Activated CD4-positive, alpha-beta T cell treated with anti-CD3 and anti-CD28 coated beads, Interleukin-2, Interleukin-4, amounts not matched to agents 100 ng/mL and 50 ng/mL, durations not matched to agents 16 hours and 8 hours (primary cell): ENCODE results near the gene BPIFB4.
"Not testable (repeated sequence)": the region's sequence is repeated elsewhere in the genome, so short reads cannot be mapped to it uniquely, and the experiment has no call there.

Experiments
- DNase-seq: peaks from one replicate; pipeline ENCODE4 v3.0.0-alpha.2; 2020; ENCODE audit warnings: low spot score

Gene BPIFB4

DNA sequence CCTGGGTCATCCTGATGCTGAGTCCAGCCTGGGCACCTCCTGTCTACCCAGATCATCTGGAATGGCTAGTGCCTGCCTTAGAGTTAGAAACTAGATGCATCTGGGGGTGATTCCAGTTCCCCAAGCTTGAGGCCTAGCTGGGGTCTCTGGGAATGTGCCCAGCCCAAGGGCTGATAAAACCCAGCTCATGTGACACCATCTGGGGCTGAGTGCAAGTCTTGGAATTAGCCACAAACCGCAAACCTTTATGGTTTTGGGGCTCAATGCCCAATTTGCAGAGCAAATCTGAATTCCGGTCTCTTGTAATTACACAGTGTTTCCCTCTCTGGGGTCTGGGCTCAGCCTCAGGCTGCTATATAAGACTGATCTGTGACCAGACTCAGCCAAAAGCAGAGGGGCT is at the start of gene BPIFB4:
Gene BPIFB4, plus strand, starts transcription at position 385 of the 400 bp plus-strand sequence. CDS start 1,884 bp downstream, outside the sequence.
- no peak for DNase-seq

DNA sequence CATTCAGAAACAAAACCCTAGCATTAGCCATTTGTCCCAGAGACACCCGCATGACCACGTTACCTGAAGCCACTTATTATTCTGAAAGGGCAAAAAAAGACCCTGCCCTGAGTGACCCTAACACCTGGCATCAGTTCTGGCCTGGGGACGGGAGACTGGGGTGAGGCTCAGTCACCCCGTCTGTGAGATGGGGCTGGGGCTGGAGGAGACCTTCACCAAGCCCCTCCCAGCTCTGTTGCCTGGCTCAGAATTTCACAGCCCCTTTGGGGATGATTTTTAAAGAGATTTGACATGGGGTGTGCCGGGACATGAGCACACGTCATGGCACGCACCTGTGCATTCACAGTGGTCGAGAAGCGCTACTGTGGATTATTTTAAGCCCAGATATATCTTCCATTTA is 49.4 kb upstream of the BPIFB4 start:
- no peak for DNase-seq

DNA sequence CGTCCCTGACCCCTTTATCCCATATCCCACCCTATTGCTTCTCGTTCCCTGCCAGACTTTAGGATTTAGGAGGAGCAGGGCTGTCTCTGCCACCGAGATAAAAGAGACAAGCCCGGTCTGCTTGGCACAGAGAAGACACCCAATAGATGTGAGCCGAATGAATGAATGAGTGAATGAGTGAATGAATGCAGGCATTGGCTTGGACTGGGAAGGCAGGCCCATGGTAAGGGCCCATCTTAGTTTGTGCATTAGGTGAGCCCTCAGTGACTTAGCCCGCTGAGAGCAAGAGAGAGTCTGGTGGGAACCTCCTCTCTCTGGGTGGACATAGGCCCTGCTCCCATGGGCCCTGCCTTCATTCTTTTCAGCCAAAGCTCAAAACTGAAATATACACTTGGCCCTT is 48.9 kb upstream of the BPIFB4 start:
- DNase-seq, result no peak

DNA sequence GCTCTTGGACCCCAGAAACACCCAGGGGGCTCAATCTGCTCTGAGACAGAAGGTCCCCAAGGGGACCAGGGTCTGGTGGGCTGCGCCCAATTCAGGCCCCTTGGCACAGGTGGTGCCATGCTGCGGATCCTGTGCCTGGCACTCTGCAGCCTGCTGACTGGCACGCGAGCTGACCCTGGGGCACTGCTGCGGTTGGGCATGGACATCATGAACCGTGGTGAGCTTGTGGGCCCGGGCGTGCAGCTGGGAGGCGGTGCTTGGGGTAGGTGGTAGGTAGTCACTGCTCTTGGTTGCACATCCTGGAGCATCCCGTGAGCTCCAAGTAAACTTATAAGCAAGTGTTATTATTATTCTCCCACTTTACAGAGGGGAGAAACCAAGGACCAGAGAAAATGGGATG is 47.9 kb upstream of the BPIFB4 start, which contains the start of gene BPIFB6:
Gene BPIFB6, plus strand, starts transcription at position 118 of the 400 bp plus-strand sequence. Its CDS starts 0 bp downstream, at position 118.
- no peak for DNase-seq

DNA sequence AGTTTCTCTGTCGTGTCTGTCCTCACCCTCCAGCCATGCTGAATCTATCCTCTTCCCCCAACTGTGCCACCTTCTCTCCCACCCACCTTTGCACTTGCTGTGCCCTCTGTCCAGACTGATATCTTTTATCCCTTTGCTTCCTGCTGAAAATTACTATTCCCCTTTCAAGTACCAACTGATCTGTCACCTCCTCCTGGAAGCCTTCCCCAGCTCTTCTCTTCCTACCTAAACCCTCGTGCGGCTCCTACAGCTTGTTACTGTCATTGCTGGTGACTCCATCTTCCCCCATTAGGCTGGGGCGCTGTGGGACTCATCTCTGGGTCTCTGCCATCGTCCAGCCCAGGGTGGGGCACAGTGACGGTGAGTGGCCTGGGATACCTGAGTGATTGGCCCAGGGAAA is 46.9 kb upstream of the BPIFB4 start:
- no peak for DNase-seq

DNA sequence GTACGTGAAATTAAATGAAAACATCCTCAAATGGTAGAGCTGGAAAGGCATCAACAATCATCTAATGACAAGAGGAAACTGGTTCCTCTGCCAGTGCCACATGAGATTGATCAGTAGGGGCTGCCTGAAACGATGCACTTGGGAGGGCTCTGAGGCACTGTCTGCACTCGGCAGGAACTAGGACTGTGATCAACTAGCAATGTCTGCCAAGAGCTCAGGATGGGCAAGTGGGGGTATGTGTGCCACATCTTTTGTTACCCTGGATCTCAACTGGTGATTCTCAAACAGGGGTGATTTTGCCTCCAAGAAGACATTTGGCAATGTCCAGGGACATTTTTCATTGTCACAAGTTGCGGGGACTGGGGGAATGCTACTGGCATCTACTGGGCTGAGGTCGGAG is 46.1 kb upstream of the BPIFB4 start:
- no peak for DNase-seq

DNA sequence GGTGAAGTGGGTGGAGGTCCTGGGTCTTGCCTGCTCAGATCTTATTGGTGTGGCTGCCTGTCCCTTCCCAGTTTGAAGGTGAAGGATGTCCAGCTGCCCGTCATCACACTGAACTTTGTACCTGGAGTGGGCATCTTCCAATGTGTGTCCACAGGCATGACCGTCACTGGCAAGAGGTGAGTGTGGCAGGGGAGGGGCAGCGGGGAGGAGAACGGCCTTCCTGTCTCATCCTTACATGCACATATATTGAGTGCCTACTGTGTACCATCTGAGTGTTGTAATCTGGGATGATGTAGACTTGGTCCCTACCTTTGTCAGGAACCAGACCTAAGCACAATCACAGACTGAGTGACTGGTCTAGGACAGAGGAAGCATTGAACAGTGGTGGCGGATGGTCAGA is 45.3 kb upstream of the BPIFB4 start:
- DNase-seq, result no peak

DNA sequence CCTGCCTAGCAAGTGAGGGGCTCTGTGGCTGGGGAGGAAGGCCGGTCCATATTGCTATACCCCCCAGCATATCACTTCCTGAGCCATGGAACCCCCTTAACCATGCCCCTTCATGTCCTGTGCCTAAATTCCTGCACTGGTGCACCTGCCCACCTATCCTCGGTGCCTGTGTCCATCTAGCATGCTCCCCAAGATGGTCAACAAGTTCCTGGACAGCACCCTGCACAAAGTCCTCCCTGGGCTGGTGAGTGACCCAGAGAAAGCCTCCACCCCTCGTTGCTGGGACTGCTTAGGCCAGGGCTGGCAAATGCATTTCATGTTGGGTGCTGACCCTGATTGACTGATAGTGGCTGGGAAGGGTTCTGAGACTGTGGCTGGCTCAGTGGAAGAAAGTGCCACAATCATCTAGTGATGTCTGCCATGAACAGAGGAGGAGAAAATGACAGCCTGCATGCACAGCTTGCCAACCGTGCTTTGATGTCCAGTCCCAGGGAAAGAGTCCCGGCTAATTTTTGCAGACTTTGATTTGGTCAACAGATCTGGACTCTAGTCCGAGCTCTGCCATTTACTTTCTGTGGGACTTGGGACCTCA is 44.4 kb upstream of the BPIFB4 start:
- DNase-seq, result no peak

DNA sequence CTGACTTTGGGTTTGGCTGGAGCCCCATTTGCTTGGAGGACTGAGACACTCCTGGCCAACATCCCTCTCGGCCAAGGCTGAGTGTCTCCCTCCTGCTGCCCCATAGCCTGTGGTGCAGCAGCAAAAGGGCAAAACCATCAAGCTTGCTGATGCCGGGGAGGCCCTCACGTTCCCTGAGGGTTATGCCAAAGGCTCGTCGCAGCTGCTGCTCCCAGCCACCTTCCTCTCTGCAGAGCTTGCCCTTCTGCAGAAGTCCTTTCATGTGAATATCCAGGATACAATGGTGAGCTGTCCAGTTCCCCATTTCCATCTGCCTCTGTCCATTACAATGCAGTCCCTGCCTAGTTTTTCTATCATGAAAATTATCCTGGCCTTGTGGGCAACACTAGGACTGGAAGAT is 42.0 kb upstream of the BPIFB4 start:
- DNase-seq, result no peak

DNA sequence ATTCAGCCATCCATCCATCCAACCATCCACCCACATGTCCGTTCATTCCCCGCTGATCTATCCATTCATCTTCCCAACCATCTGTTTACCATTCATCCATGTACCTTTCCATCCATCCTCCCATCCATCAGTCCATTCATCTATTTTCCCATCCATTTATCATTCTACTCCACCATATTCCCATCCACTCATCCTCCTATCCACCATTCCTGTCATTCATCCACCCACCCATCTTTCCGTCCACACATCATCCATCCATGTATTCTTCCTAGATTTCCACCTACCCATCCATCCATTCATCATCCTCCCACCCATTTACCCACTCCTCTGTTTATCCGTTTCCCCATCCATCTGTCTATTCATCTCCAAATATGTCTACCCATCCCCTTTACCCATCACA is 41.2 kb upstream of the BPIFB4 start:
- no peak for DNase-seq

DNA sequence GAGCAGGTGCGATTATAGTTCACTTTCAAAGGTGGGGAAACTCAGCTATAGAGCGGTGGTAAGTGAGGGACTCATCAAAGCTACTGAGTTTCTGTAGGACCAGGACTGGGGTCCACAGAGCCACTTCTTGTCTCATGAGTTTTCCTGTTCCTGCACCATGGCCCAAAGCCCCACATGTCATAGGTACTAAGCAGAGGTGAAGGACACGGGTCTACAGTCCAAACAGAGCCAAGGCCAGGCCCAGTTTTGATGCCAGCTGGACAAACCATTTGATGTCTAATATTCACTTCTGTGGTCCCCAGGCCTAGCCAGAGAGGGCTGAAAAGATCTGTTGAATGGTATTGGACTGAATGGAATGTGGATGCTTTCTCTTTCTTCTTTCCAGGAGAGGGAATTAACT is 37.0 kb upstream of the BPIFB4 start:
- DNase-seq, result no peak

DNA sequence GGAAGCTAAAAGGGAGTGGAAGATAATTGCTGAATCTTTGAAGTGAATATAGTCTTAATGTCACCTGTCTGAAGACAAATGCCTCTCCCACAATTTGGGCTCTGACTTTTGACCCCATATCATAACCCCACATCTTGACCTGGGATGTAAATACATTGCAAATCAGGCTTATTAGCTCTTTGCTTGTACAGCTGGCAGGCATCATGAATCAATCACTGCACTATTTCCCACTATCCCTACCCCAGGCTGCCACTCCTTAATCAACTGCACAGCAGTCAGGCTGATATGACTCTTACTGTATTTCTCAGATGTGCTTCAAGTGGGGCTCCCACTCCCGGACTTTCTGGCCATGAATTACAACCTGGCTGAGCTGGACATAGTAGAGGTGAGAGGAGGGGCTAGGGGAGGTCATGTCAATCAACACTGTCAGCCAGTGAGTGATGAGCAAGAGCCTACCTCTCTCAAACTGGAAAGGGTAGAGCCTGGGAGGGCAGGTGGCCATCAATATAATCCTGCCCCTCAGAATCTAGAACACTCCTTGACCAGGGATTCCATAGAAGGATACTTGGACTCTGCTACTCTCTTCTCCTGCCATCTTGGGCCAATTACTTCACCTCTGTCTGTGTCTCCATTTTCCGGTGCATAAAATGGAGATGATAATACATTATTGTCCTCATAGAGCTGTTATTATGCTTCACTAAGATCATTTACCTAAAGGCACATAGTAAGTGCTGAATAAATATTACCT is 36.3 kb upstream of the BPIFB4 start:
- DNase-seq, result no peak

DNA sequence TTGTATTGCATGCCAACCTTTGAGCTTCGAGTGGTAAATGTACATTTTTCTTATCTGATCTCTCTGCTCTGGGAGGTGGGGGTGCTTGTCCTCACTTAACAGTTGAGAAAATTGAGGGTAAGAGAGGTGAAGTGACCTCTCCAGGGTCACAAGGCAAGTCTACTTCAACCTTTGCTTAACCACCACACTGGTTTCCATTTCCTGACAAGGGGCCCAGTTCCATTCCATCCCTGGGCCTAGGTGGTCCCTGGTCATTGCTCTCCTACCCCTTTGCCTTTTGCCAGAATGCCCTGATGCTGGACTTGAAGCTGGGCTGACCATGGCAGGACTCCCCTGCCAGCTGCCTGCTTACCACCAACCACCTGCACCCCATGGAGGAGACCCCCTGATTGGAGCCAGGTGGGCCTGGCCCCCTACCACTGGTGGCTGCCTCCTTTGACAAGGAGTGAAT is 35.7 kb upstream of the BPIFB4 start:
- DNase-seq, result no peak

DNA sequence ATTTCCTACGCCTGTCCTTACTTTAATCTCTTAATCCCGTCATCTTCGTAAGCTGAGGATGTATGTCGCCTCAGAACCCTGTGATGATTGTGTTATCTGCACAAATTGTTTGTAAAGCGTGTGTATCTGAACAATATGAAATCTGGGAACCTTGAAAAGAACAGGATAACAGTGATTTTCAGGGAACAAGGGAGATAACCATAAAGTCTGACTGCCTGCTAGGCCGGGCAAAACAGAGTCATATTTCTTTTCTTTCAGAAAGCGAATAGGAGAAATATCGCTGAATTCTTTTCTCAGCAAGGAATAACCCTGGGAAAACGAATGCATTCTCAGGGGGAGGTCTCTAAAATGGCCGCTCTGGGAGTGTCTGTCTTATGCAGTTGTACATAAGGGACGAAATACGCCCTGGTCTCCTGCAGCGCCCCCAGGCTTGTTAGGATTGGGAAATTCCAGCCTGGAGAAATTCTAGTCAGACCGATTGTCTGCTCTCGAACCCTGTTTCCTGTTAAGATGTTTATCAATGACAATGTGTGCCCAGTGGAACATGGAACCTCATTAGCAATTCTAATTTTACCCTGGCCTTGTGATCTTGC is 34.2 kb upstream of the BPIFB4 start:
- DNase-seq, result not testable (repeated sequence)

DNA sequence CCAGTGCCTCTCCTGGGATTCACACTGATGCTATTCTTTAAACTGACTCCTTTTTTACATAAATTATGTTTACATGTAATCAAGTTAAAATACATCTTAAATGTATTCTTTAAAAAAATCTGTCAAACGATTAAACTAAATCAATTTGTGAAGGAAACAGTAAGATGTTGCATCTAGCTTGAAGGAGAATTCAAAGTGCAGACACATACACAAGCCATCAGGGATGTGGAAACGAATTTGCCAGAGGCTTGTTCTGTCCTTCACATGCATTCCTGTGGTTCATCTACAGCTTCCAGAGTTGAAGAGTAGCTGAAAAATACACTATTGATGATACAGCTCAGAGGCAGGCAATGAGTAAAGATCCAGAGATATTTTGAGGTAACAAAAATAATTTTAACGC is 33.0 kb upstream of the BPIFB4 start:
- DNase-seq, result no peak

DNA sequence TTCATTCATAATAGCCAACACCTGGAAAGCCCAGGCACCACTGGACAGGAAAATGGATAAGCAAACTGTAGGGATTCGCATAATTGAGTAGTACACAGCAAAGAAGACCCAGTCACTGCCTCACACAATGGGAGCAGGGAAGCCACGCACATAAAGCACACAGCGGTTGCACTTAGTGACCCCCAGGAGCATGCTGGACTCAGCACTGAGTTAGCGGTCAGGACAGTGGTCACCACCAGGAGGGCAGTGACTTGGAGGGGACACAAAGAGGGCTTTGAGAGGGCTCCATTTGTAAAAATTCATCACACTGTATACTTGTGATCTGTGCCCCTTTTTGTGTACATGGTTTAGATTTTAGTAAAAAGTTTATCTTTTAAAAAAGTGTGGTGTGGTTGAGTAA is 28.1 kb upstream of the BPIFB4 start:
- DNase-seq, result no peak

DNA sequence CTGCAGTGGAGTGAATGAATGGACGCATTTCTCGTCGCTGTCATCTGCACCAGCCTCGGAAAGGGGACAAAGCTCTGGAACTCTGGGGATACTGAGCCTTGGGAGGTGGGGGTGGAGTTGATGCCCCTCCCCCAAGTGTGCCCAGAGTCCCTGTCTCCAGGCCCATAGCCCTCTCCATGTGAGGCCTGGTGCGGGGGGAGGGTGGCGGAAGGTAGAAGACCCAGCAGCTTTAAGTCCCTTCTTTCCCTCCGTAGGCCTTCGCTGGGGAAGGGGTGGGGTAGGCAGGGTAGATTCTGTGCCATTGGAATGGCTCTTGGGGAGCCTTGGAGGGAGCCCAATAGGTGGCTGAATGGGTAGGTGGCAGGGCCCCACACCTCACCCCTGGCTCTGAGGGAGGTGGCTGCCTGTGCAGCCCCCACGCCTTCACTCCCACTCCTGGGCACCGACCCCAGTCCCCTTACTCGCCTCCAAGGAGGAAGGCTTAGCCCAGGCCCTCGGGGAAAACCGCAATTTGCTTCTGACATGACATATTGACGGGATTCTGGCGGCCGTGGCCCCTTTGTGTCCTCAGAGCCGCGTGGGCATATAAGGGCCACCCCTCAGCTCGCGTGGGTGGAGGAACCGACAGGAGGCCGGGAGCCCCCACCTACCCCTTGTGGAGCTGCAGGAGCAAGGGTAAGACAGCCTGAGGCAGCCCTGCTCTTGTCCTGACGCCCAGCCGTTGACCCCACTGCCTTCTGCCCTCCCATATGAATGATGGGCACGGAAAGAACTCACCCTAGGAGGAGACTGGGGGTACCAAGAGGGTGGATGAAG is 25.9 kb upstream of the BPIFB4 start, which contains the start of gene BPIFB3:
Gene BPIFB3, plus strand, starts transcription at position 613 of the 816 bp plus-strand sequence. CDS start 1,533 bp downstream, outside the sequence.
- DNase-seq, result no peak

DNA sequence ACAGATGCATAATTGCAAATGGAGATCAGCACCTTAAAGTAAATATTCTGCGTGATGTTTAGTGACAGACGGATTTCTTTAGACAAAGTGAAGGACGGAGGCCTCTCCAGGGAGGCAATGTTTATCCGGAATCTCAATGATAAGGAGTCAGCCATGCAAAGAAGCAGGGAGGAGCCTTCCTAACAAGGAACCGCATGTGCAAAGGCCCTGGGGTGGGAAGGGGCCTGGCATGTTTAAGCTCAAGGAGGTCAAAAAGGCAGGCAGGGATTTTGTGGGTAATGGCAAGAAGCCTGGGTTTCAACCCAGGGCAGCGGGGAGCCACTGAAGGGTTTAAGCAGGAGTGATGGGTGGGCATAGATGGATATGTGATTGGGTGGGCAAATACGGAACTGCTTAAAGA is 25.1 kb upstream of the BPIFB4 start:
- DNase-seq, result no peak

DNA sequence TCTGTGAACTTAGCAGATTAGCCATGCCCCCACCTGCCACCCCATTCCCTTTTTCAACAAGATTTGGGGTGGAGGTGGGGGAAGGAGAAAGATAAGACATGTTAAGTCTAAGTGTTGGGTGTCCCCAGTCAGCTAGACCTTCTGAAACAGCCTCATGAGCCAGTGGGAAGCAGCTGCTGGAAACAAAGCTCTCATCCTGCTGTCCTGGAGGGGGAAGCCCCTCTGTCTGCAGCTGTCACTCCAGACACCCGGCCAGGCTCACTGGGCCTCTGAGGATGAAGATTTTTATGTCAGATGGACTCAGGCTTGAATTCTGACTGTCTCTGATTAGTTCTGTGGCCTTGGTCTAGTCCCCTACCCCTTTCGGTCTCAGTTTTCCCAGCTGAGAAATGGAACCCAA is 24.7 kb upstream of the BPIFB4 start:
- no peak for DNase-seq

DNA sequence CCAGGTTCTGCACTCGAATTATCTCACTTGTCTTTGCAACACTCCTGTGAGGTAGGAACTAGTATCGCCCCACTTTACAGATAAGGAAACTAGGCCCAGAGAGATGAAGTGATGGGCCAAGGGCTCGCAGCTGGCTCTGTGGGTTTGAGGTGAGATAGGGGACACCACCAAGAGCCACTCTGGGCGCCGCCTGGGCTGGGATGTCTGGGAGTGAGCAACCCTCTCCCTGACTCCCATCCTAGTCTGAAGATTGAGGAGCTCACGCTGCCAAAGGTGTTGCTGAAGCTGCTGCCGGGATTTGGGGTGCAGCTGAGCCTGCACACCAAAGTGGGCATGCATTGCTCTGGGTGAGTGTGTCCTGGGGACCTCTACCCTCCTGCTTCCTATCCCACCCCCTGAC is 20.3 kb upstream of the BPIFB4 start:
- no peak for DNase-seq

DNA sequence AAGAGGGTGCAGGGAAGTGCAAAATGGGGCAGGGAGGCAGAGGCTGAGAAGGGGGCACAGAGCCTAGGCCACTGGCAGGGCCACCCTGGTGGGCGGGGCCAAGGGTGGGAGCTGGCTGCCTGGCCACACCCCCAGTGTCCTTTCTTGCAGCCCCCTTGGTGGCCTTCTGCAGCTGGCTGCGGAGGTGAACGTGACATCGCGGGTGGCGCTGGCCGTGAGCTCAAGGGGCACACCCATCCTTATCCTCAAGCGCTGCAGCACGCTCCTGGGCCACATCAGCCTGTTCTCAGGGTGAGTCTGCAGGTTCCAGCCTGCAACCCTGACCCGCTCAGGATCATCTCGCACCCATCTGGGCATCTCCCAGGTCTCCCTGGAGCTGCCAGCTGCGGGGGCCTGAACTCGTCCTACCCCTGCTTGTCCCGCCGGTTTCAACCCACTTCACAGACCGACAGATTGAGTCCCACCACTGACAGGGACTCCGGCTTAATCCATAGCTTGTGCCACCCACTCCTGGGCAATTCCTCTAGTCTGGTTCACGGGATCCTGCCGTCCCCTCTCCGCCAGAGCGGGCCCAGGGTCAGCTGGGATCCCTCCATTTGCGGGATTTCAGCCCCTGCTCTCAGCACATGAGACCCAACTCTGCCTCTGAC is 19.6 kb upstream of the BPIFB4 start:
- no peak for DNase-seq

DNA sequence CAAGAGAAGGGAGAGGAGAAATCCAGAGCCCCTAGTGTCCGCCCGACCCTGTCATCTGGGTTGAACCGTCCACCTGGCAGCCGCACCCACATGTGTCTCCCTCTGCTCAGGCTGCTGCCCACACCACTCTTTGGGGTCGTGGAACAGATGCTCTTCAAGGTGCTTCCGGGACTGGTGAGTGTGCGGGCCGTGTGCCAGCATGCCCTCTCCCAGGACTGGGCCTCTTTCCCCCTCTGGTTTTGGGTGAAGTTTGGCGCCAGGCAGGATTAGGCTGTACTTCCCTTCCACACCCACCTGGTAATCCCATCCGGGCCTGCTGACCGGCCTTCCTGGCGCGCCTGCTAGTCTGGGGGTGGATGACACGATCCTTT is 17.8 kb upstream of the BPIFB4 start:
- DNase-seq, result no peak
